Adrenal gland (tissue), 12 donors: ENCODE data around the gene RAB4A. TPM values are rescaled to one million over a fixed set of nuclear protein-coding genes. Genes with fewer than 3 reads are reported as not detected.

Experiments
- DNase-seq, 7 donors: peaks; one replicate each; pipeline ENCODE4 v3.0.0-alpha.2; 2019 to 2020
- H3K27ac ChIP-seq, 5 donors: fragments of 200-600 bp; sonication (generic) in 4 of 5; 1 replicate in 3 of 5; 2 replicates in 2 of 5; pipeline versions ENCODE4 v1.5.1 to v1.8.0; 2016 to 2020; ENCODE audit warnings: mild to moderate bottlenecking in 1 of 5
- H3K27me3 ChIP-seq: fragments of 200-600 bp; 2 replicates; pipeline ENCODE4 v1.8.0; 2021
- H3K36me3 ChIP-seq, 2 donors: fragments of 200-600 bp; replicated peaks in 1 of 2; 1 replicate in 1 of 2; 2 replicates in 1 of 2; pipeline versions ENCODE4 v1.5.1 to v1.8.0; 2018 to 2022
- H3K4me1 ChIP-seq, 2 donors: fragments of 200-600 bp; replicated peaks in 1 of 2; 1 replicate in 1 of 2; 2 replicates in 1 of 2; pipeline versions ENCODE4 v1.5.1 to v1.8.0; 2018 to 2021
- H3K4me3 ChIP-seq, 4 donors: fragments of 200-600 bp; sonication (generic) in 3 of 4; one replicate each; pipeline ENCODE4 v1.5.1; 2016 to 2018
- H3K9me3 ChIP-seq, 3 donors: fragments of 200-600 bp; sonication (generic) in 1 of 3; replicated peaks in 1 of 3; 1 replicate in 2 of 3; 2 replicates in 1 of 3; pipeline versions ENCODE4 v1.5.1 to v1.8.0; 2016 to 2021
- CTCF ChIP-seq, 6 experiments: fragments of 450-650 bp in 4 of 6; fragments of 200-600 bp in 2 of 6; sonication (generic) in 1 of 6; IDR thresholded peaks; 1 replicate in 5 of 6; 2 replicates in 1 of 6; pipeline versions ENCODE4 v1.5.1 to v1.8.0; 2016 to 2021; ENCODE audit warnings: antibody characterized with exemption in 6 of 6, mild to moderate bottlenecking in 2 of 6, moderate library complexity in 1 of 6
- POLR2A ChIP-seq, 2 donors: fragments of 450-650 bp; IDR thresholded peaks; one replicate each; pipeline ENCODE4 v1.6.1; 2017; ENCODE audit warnings: antibody characterized with exemption in 2 of 2, mild to moderate bottlenecking in 2 of 2, moderate library complexity in 1 of 2
- WGBS, 4 donors: extraction: QIAGEN DNeasy Blood & Tissue Kit in 2 of 4; methylation state at CpG; one replicate each; pipeline versions ENCODE4 v1.1.5 to v1.1.7; 2013 to 2017; 5-methylcytosine and 5-hydroxymethylcytosine counted together
- intact Hi-C, 2 donors: fragments of 100-400 bp; cut with DNase I; formaldehyde crosslinking; loops; one replicate each; pipeline versions ENCODE4 v1.14.1 to v1.15.0; 2022 to 2023
- polyA plus RNA-seq, 3 donors: library from polyadenylated mRNA; stranded (reverse); fragments of 200-250 nt in 2 of 3; fragments of 350-450 nt in 1 of 3; fragmentation: Illumina TruSeq in 1 of 3; extraction: RNeasy Lipid Tissue Mini Kit (QIAGEN cat#74804) in 1 of 3; gene quantifications; one replicate each; pipeline ENCODE4 v1.2.3, GENCODE V29; 2013 to 2014
- total RNA-seq, 9 donors: library from RNA; depleted of rRNA in 4 of 9; stranded (reverse); fragments of >200 nt in 4 of 9; fragments of 120-200 nt in 1 of 9; fragmentation: NEBNext Ultra II Directional in 1 of 9; extraction: Animal tissue kit (Norgen Biotek cat#: 25700) in 1 of 9; gene quantifications; one replicate each; pipeline versions ENCODE4 v1.1.0 to v1.2.4, GENCODE V29; 2013 to 2023
- donor health status: healthy with polysubstance abuse.
- donor health status: Bipolar disorder and iron deficiency.
- donor health status: DM: yes; HTN: yes; CAD: no.
- donor health status: DM: no; HTN: no; CAD: no.
- donor health status: DM: no; HTN: no; CAD: no.
- donor health status: DM: yes; HTN: yes; CAD: no.

Gene RAB4A
- total and polyA plus RNA-seq, 12 donors = 14.5 to 80.9 (median 45.3) TPM

GRCh38 chr1:229281339-229281926 is 10.5 kb downstream of the RAB4A start:
- Histone ChIP-seq H3K27me3 (no peaks in the 10 kb centered on the region), H3K9me3 (no peaks in the 10 kb centered on the region), H3K4me1 (peaks cover 12 to 19% of the 10 kb centered on the region in 2 donors), H3K36me3 (no peaks in the 10 kb centered on the region), H3K4me3 (no peak overlapping the region), H3K27ac (no peak overlapping the region)
- no peak for DNase-seq
- no peak for TF ChIP-seq CTCF (IDR thresholded peaks at IDR 0.05)
- TF ChIP-seq POLR2A (IDR thresholded peaks at IDR 0.05) = no peak
- WGBS, 4 donors = 82 to 89% (median 84%) methylated on average over 1 of the region's 1 CpG
- intact Hi-C loops = no loop called here

- no peaks in the 10 kb centered on the region for H3K9me3 ChIP-seq
- H3K4me1 ChIP-seq = peaks cover 12 to 19% of the 10 kb centered on the region in 2 donors
- no peaks in the 10 kb centered on the region for H3K27me3 ChIP-seq
- TF ChIP-seq POLR2A (IDR thresholded peaks at IDR 0.05) = no peak
- H3K27ac ChIP-seq = no peak overlapping the region
- intact Hi-C loops = no loop called here
- no peaks in the 10 kb centered on the region for H3K36me3 ChIP-seq
- H3K4me3 ChIP-seq = no peak overlapping the region
- WGBS, 4 donors = 86 to 93% (median 90%) methylated on average over 1 of the region's 1 CpG
- DNase-seq = no peak
Measured at GRCh38 chr1:229282295-229282823, 11.4 kb downstream of the RAB4A start.

GRCh38 chr1:229283183-229283611 is 12.3 kb downstream of the RAB4A start:
- H3K27ac ChIP-seq = no peak overlapping the region
- no peaks in the 10 kb centered on the region for H3K27me3 ChIP-seq
- H3K9me3 ChIP-seq = no peaks in the 10 kb centered on the region
- peaks cover 7 to 19% of the 10 kb centered on the region in 2 donors for H3K4me1 ChIP-seq
- H3K36me3 ChIP-seq = no peaks in the 10 kb centered on the region
- 81 to 94% (median 87%) methylated on average over 3 of the region's 3 CpGs for WGBS, 4 donors
- intact Hi-C loops = no loop called here
- no peak for DNase-seq
- TF ChIP-seq CTCF (IDR thresholded peaks at IDR 0.05) (no peak), POLR2A (IDR thresholded peaks at IDR 0.05) (no peak)
- no peak overlapping the region for H3K4me3 ChIP-seq

- WGBS, 4 donors = 79 to 94% (median 84%) methylated on average over 3 of the region's 3 CpGs
- Histone ChIP-seq H3K36me3 (peaks cover 0 to 1% of the 10 kb centered on the region in 2 donors), H3K4me3 (no peak overlapping the region), H3K27me3 (no peaks in the 10 kb centered on the region), H3K4me1 (peaks cover 0 to 7% of the 10 kb centered on the region in 2 donors), H3K27ac (no peak overlapping the region), H3K9me3 (no peaks in the 10 kb centered on the region)
- TF ChIP-seq CTCF (IDR thresholded peaks at IDR 0.05) (no peak), POLR2A (IDR thresholded peaks at IDR 0.05) (no peak)
- intact Hi-C loops = no loop called here
- no peak for DNase-seq
Measured at GRCh38 chr1:229284887-229285286, 14.0 kb downstream of the RAB4A start.

- Histone ChIP-seq H3K4me3 (no peak overlapping the region), H3K27me3 (no peaks in the 10 kb centered on the region), H3K4me1 (peaks cover 0 to 1% of the 10 kb centered on the region in 2 donors), H3K9me3 (no peaks in the 10 kb centered on the region), H3K36me3 (peaks cover 0 to 4% of the 10 kb centered on the region in 2 donors), H3K27ac (no peak overlapping the region)
- intact Hi-C loops = no loop called here
- WGBS, 4 donors = 83 to 86% (median 84%) methylated on average over 2 of the region's 2 CpGs
- no peak for TF ChIP-seq CTCF (IDR thresholded peaks at IDR 0.05)
- no peak for TF ChIP-seq POLR2A (IDR thresholded peaks at IDR 0.05)
- no peak for DNase-seq
Measured at GRCh38 chr1:229285440-229285839, 14.5 kb downstream of the RAB4A start.
